Stomach (tissue), 4 donors: ENCODE results near the gene PRRT2.

ENCODE experiments used
- CTCF ChIP-seq, 7 experiments: fragments of 450-650 bp in 4 of 7; fragments of 200-600 bp in 3 of 7; sonication (generic) in 3 of 7; IDR thresholded peaks; one replicate each; pipeline ENCODE4 v1.5.1; 2016 to 2019; ENCODE audit warnings: antibody characterized with exemption in 7 of 7, control low read depth in 2 of 7, mild to moderate bottlenecking in 1 of 7
- EP300 ChIP-seq: sonication (generic); formaldehyde crosslinking; IDR thresholded peaks from one replicate; pipeline ENCODE4 v1.6.1; 2017; ENCODE audit warnings: antibody characterized with exemption
- POLR2A ChIP-seq, 4 donors: fragments of 450-650 bp; IDR thresholded peaks; one replicate each; pipeline ENCODE4 v1.6.1; 2016; ENCODE audit warnings: antibody characterized with exemption in 4 of 4, control low read depth in 2 of 4, mild to moderate bottlenecking in 1 of 4, moderate library complexity in 1 of 4
- POLR2AphosphoS5 ChIP-seq, 3 donors: sonication (generic); formaldehyde crosslinking; IDR thresholded peaks; one replicate each; pipeline ENCODE4 v1.6.1; 2016; ENCODE audit warnings: antibody characterized with exemption in 3 of 3

GRCh38 chr16:29790183-29790948 is 21.6 kb upstream of the PRRT2 start, which contains the start of gene KIF22:
- TF ChIP-seq EP300 (no peak), CTCF (IDR thresholded peaks at IDR 0.05) (peak in 5 of 7 experiments; percentile 60 to 83 (median 67)), POLR2A (IDR thresholded peaks at IDR 0.05) (no peak), POLR2AphosphoS5 (IDR thresholded peaks at IDR 0.05) (peak; percentile 74 to 97 (median 83))
